Natural killer cell (primary cell): ENCODE data around the gene COL11A2. TPM values are rescaled to one million over a fixed set of nuclear protein-coding genes. Genes with fewer than 3 reads are reported as not detected.

ENCODE experiments used
- ATAC-seq, 3 donors: fragments of 150-1000 bp in 2 of 3; fragments of 200-7000 bp in 1 of 3; cut with Tn5 transposase; 1 replicate in 1 of 3; 2 replicates in 2 of 3; pipeline ENCODE4 v1.10.0; 2021; ENCODE audit warnings: mild to moderate bottlenecking in 2 of 3, moderate library complexity in 2 of 3
- DNase-seq, 2 donors: peaks; one replicate each; pipeline versions ENCODE4 v3.0.0 to v3.0.0-alpha.2; 2013 to 2021; ENCODE audit warnings: mixed read lengths in 1 of 2
- H3K27ac ChIP-seq: one replicate; pipeline ENCODE4 v1.5.1; 2013; ENCODE audit warnings: mild to moderate bottlenecking, low read length
- H3K27me3 ChIP-seq: one replicate; pipeline ENCODE4 v1.6.1; 2013; ENCODE audit warnings: low read length; ENCODE audit not compliant: control insufficient read depth, insufficient read depth
- H3K36me3 ChIP-seq: one replicate; pipeline ENCODE4 v1.6.1; 2013; ENCODE audit warnings: low read length; ENCODE audit not compliant: control insufficient read depth, insufficient read depth
- H3K4me1 ChIP-seq: one replicate; pipeline ENCODE4 v1.6.1; 2013; ENCODE audit warnings: low read length; ENCODE audit not compliant: control insufficient read depth, insufficient read depth
- H3K4me3 ChIP-seq: one replicate; pipeline ENCODE4 v1.5.1; 2013; ENCODE audit warnings: low read length
- H3K9me3 ChIP-seq: one replicate; pipeline ENCODE4 v1.6.1; 2013; ENCODE audit warnings: low read length; ENCODE audit not compliant: control insufficient read depth, insufficient read depth
- H3K27ac Mint-ChIP-seq, 2 donors: one replicate each; pipeline ENCODE4 v1.8.0; 2022; ENCODE audit warnings: mild to moderate bottlenecking in 2 of 2, mixed read lengths in 2 of 2, moderate library complexity in 1 of 2
- H3K27me3 Mint-ChIP-seq, 2 donors: one replicate each; pipeline ENCODE4 v1.8.0; 2022; ENCODE audit warnings: low read depth in 2 of 2, mixed read lengths in 2 of 2
- H3K36me3 Mint-ChIP-seq: one replicate; pipeline ENCODE4 v1.8.0; 2022; ENCODE audit warnings: mixed read lengths
- H3K4me1 Mint-ChIP-seq, 2 donors: one replicate each; pipeline ENCODE4 v1.8.0; 2022; ENCODE audit warnings: mixed read lengths in 2 of 2
- H3K4me3 Mint-ChIP-seq: one replicate; pipeline ENCODE4 v1.8.0; 2022; ENCODE audit warnings: mild to moderate bottlenecking, moderate library complexity, mixed read lengths
- H3K9me3 Mint-ChIP-seq, 2 donors: one replicate each; pipeline ENCODE4 v1.8.0; 2022; ENCODE audit warnings: mixed read lengths in 2 of 2
- CTCF ChIP-seq: fragments of 200-600 bp; IDR thresholded peaks from one replicate; pipeline ENCODE4 v1.8.0; 2022; ENCODE audit warnings: antibody characterized with exemption
- WGBS: methylation state at CpG from one replicate; pipeline ENCODE4 v1.1.7; 2013; ENCODE audit warnings: missing lambda C conversion rate; ENCODE audit not compliant: insufficient coverage; 5-methylcytosine and 5-hydroxymethylcytosine counted together
- intact Hi-C: fragments of 100-400 bp; cut with micrococcal nuclease; formaldehyde crosslinking; loops from one replicate; pipeline ENCODE4 v1.14.2; 2022
- total RNA-seq, 4 donors: library from RNA; stranded (reverse); fragments of 120-200 nt in 1 of 4; gene quantifications; one replicate each; pipeline versions ENCODE4 v1.2.3 to v1.2.4, GENCODE V29; 2013 to 2022

The COL11A2 gene
- total RNA-seq, 3 donors from 2014 or later (not counting 1 experiment from before 2014, with no cell fraction given): 0.93 to 2.0 (median 0.94) TPM

GRCh38 chr6:33139596-33140206 lies 52.6 kb downstream of the COL11A2 start:
- Mint-ChIP-seq H3K27me3 (peaks cover 9 to 17% of the 10 kb centered on the region in 2 donors), H3K4me1 (peaks cover 18 to 24% of the 10 kb centered on the region in 2 donors), H3K27ac (no peak overlapping the region), H3K9me3 (no peaks in the 10 kb centered on the region), H3K36me3 (no peaks in the 10 kb centered on the region), H3K4me3 (no peak overlapping the region)
- ATAC-seq (no peak), DNase-seq (no peak)
- Histone ChIP-seq H3K27me3 (no peaks in the 10 kb centered on the region), H3K4me3 (no peak overlapping the region), H3K9me3 (no peaks in the 10 kb centered on the region), H3K36me3 (no peaks in the 10 kb centered on the region), H3K27ac (no peak overlapping the region), H3K4me1 (peaks cover 8% of the 10 kb centered on the region)
- 60% methylated on average over 8 of the region's 8 CpGs for WGBS
- TF ChIP-seq CTCF: no peak
- intact Hi-C loops: no loop called here

GRCh38 chr6:33136310-33136900 lies 55.9 kb downstream of the COL11A2 start:
- H3K27me3 ChIP-seq: no peaks in the 10 kb centered on the region
- H3K36me3 Mint-ChIP-seq: no peaks in the 10 kb centered on the region
- H3K9me3 Mint-ChIP-seq: no peaks in the 10 kb centered on the region
- H3K36me3 ChIP-seq: no peaks in the 10 kb centered on the region
- TF ChIP-seq CTCF: no peak
- H3K4me1 ChIP-seq: no peaks in the 10 kb centered on the region
- 46% methylated on average over 4 of the region's 4 CpGs for WGBS
- no peak overlapping the region for H3K4me3 Mint-ChIP-seq
- peaks cover 7% of the 10 kb centered on the region in 2 donors for H3K27me3 Mint-ChIP-seq
- ATAC-seq (no peak), DNase-seq (no peak)
- intact Hi-C loops: no loop called here
- H3K27ac ChIP-seq: no peak overlapping the region
- H3K27ac Mint-ChIP-seq: no peak overlapping the region
- H3K9me3 ChIP-seq: no peaks in the 10 kb centered on the region
- H3K4me3 ChIP-seq: no peak overlapping the region
- H3K4me1 Mint-ChIP-seq: peaks cover 3 to 4% of the 10 kb centered on the region in 2 donors

- H3K4me1 Mint-ChIP-seq: no peaks in the 10 kb centered on the region
- Histone ChIP-seq H3K27ac (no peak overlapping the region), H3K4me1 (no peaks in the 10 kb centered on the region), H3K36me3 (no peaks in the 10 kb centered on the region), H3K9me3 (no peaks in the 10 kb centered on the region), H3K27me3 (no peaks in the 10 kb centered on the region), H3K4me3 (no peak overlapping the region)
- ATAC-seq: no peak
- intact Hi-C loops: no loop called here
- DNase-seq: no peak
- no peak overlapping the region for H3K4me3 Mint-ChIP-seq
- H3K27me3 Mint-ChIP-seq: peaks cover 0 to 9% of the 10 kb centered on the region in 2 donors
- no peaks in the 10 kb centered on the region for H3K9me3 Mint-ChIP-seq
- no peak for TF ChIP-seq CTCF
- 57% methylated on average over 8 of the region's 8 CpGs for WGBS
- H3K36me3 Mint-ChIP-seq: no peaks in the 10 kb centered on the region
- H3K27ac Mint-ChIP-seq: no peak overlapping the region
Measured at GRCh38 chr6:33132081-33132524, 60.2 kb downstream of the COL11A2 start.

GRCh38 chr6:33128318-33128717 lies 63.9 kb downstream of the COL11A2 start:
- Mint-ChIP-seq H3K27ac (no peak overlapping the region), H3K4me1 (no peaks in the 10 kb centered on the region), H3K36me3 (peaks cover 9% of the 10 kb centered on the region), H3K9me3 (peaks cover 2 to 4% of the 10 kb centered on the region in 2 donors), H3K27me3 (peaks cover 10 to 20% of the 10 kb centered on the region in 2 donors), H3K4me3 (no peak overlapping the region)
- Histone ChIP-seq H3K36me3 (no peaks in the 10 kb centered on the region), H3K27ac (no peak overlapping the region), H3K27me3 (no peaks in the 10 kb centered on the region), H3K4me3 (no peak overlapping the region), H3K4me1 (no peaks in the 10 kb centered on the region), H3K9me3 (peaks cover 10% of the 10 kb centered on the region)
- intact Hi-C loops: no loop called here
- no peak for ATAC-seq
- TF ChIP-seq CTCF: no peak
- no peak for DNase-seq
- 80% methylated on average over 3 of the region's 3 CpGs for WGBS
